ENCODE results near the gene HEATR3. TPM values are rescaled to one million over a fixed set of nuclear protein-coding genes. Genes with fewer than 3 reads are reported as not detected.

The HEATR3 gene
- total and polyA plus RNA-seq, 2 of the 8 experiments (the other 6 are each of a cell fraction or from before 2014, with no cell fraction given), result 13.0 to 29.2 TPM

- peaks cover 5 to 42% (median 31%) of the 10 kb centered on the region in 4 experiments for H3K36me3 ChIP-seq (ENCODE audit: control insufficient read depth in 2 of 4, insufficient read depth in 4 of 4, low read length in 3 of 4)
- H3K4me2 ChIP-seq (ENCODE audit: insufficient read depth in 1 of 2, low read depth in 2 of 2, low read length in 2 of 2), result no peak overlapping the region
- H2BK12ac ChIP-seq (ENCODE audit: low read depth, low read length), result no peak overlapping the region
- H3K27ac ChIP-seq (ENCODE audit: low read depth, low read length), result no peak overlapping the region
- DNase-seq (ENCODE audit: low read depth in 1 of 2, low spot score in 2 of 2) (no peak), FAIRE-seq (no peak)
- 84 to 100% methylated on average over 2 to 7 of the region's 7 CpGs for WGBS, 2 experiments (ENCODE audit: extremely low coverage in 1 of 2, insufficient coverage in 1 of 2, insufficient read length in 1 of 2, insufficient replicate concordance in 2 of 2, low coverage in 1 of 2, low lambda C conversion rate in 2 of 2, missing lambda C conversion rate in 1 of 2)
- no peaks in the 10 kb centered on the region for H3K23me2 ChIP-seq (ENCODE audit: low read depth, low read length)
- no peaks in the 10 kb centered on the region for H3K27me3 ChIP-seq (replicated peaks in 1 of 4; ENCODE audit: control insufficient read depth in 3 of 4, extremely low read depth in 1 of 4, insufficient read depth in 3 of 4, low read length in 3 of 4)
- H3K4me1 ChIP-seq (replicated peaks in 1 of 4; ENCODE audit: control insufficient read depth in 3 of 4, insufficient read depth in 4 of 4, low read length in 3 of 4), result no peaks in the 10 kb centered on the region
- no peak overlapping the region for H2BK20ac ChIP-seq (ENCODE audit: low read length)
- no peak overlapping the region for H3K4me3 ChIP-seq (ENCODE audit: extremely low read depth in 1 of 4, insufficient read depth in 2 of 4, low read depth in 3 of 4, low read length in 4 of 4)
- H3K14ac ChIP-seq (ENCODE audit: insufficient read length), result no peak overlapping the region
- H2AK5ac ChIP-seq (ENCODE audit: low read depth, low read length), result no peak overlapping the region
- no peak overlapping the region for H4K5ac ChIP-seq (ENCODE audit: insufficient read length, low read depth, low read length)
- no peak overlapping the region for H2BK120ac ChIP-seq (replicated peaks; ENCODE audit: low read depth, low read length)
- no peak overlapping the region for H4K8ac ChIP-seq (ENCODE audit: extremely low read depth, insufficient read depth, low read length)
- no peak overlapping the region for H3K9ac ChIP-seq (replicated peaks in 1 of 4; ENCODE audit: extremely low read depth in 1 of 4, low read depth in 3 of 4, low read length in 3 of 4)
- H2BK15ac ChIP-seq (ENCODE audit: low read length), result no peak overlapping the region
- no peak overlapping the region for H3K56ac ChIP-seq (replicated peaks; ENCODE audit: insufficient read length, low read depth, low read length)
- H3K9me3 ChIP-seq (ENCODE audit: insufficient read depth in 2 of 2, low read depth in 1 of 2, low read length in 1 of 2), result no peaks in the 10 kb centered on the region
- no peak overlapping the region for H3K18ac ChIP-seq (ENCODE audit: extremely low read depth, low read length)
- no peak overlapping the region for H3K23ac ChIP-seq (ENCODE audit: insufficient read length)
- TF ChIP-seq CBX5 (IDR thresholded peaks at IDR 0.05; ENCODE audit: low read depth, low read length) (no peak), SAP30 (IDR thresholded peaks at IDR 0.05; ENCODE audit: insufficient read depth, insufficient replicate concordance, low read length) (no peak), JUN (IDR thresholded peaks at IDR 0.05; ENCODE audit: low read depth, low read length) (no peak)
- ChIA-PET POLR2A (ENCODE audit: partially characterized antibody) (no interaction called here), CTCF (ENCODE audit: partially characterized antibody) (interaction anchor here (0.9 to 2.5 kb wide), 3 partner anchors 14 to 129 kb away, joined by 3 to 14 read pairs (median 8); partner anchors contain the start of gene CNEP1R1)
- H2BK5ac ChIP-seq (ENCODE audit: low read depth, low read length), result no peak overlapping the region
- no peak overlapping the region for H2AFZ ChIP-seq (ENCODE audit: low read length)
- no peak overlapping the region for H4K91ac ChIP-seq (replicated peaks; ENCODE audit: insufficient read length, low read length)
- no peaks in the 10 kb centered on the region; the same call in 1 of the 2 replicates for H3K79me1 ChIP-seq (ENCODE audit: low read depth, low read length)
- H4K20me1 ChIP-seq (replicated peaks in 1 of 2; ENCODE audit: control insufficient read depth in 1 of 2, insufficient read depth in 2 of 2, low read length in 2 of 2), result peaks cover 0 to 1% of the 10 kb centered on the region in 2 experiments
- H3K4ac ChIP-seq (replicated peaks; ENCODE audit: insufficient read length, low read depth, low read length), result no peak overlapping the region
- no peaks in the 10 kb centered on the region for H3K79me2 ChIP-seq (ENCODE audit: control insufficient read depth in 1 of 2, insufficient read depth in 2 of 2, low read length in 2 of 2)
These were observed 15.8 kb downstream of the HEATR3 start for GRCh38 chr16:50081428-50082018.
